HG02571 (cell line): ENCODE data around the gene NUCKS1.

Source experiments
- ATAC-seq: cut with Tn5 transposase; IDR thresholded peaks from one replicate; pipeline ENCODE4 v1.9.1; 2021; ENCODE audit warnings: mild to moderate bottlenecking, moderate library complexity; ENCODE audit not compliant: unreplicated experiment

The NUCKS1 gene

DNA sequence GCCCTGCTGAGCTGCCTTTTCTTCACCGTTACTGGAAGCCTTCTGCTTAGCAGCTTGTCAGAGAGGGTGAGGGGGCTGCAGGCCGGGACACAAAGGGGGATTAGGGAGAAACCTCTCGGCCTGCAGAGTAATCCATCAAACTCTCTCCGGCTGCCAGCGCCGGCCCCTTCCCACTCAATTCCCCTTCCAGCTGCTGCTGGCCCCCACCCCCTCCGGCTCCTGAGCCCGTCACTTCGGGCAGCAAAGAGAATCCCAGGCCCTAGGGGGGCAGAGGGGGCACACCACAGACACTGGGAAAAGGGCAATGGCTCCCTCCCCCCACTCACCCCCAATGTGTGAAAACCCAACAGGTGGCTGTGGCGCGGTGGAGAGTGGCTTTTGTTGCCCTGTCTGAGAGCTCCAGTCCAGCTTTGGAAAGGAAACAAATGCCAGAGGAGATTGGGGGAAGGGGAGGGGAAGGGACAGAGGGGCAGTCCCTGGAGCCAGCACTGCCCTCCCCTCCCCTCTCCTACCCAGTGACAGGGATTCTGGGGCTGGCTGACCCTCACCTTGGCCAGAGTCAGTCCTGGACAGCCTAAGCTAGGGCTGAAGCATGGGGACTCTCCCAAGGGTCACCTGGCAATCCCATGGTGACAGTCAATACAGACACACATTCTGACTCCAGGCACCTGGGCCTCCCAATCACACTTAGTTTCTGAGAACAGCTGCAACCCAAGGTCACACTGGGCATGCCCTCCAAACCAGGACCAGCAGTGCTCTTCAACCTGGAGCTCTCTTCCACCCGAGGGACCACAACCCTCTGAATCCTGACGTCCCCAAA lies 79.2 kb downstream of the NUCKS1 start:
- ATAC-seq = no peak

DNA sequence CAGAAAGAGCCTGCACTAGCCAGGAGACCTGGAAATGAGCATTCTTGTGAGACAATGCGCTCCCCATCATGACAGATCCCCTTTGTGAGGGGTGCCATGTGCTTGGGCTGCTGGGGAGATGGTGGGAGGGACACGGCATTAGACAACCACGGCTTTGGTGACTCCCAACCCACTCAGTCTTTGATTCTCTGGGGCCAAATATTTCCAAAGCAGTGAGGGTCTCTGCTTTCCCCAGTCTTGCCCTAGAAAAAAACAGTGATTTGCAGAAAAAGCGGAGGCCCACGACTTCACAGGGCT lies 79.9 kb downstream of the NUCKS1 start:
- ATAC-seq = no peak

DNA sequence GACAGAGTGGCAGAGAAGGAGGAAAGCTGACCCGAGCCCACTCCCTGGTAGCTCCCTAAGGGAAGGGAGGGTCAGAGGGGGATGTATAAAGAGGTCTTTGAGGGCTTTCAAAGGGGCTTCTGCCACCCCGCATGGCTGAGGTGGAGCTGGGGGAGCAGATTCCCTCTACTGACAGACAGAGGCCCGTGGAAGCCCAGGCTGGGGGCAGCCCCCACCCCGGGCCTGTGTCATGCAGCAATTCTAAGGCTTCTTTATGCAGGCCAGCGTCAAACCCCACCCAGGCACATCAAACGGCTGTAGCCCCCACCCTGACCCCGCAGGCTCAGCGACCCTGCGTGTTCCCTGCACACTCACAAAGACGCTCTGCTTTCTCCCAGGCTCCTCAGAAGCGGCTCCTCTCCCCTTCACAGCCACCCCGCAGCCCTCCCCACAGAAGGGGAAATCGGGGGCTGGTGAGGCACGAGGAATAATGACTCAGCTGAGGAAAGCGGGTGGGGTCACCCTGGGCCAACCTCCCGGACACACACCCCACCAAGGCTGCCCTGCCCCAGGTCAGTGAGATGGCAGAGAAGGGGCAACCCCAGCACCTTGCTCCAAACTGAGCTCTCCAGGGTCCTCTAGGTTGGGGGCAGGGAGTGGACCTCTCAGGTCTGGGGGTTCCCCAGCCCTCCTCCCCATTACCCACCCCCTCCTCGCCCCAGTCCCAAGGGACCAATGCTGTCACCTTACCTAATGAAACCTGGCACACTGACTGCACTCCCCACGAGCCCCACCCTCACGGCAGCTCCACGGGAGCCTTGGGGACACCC lies 80.4 kb downstream of the NUCKS1 start:
- peak; percentile 37 for ATAC-seq

- no peak for ATAC-seq
Measured at GRCh38 chr1:205668951-205669340, 81.0 kb downstream of the NUCKS1 start.

DNA sequence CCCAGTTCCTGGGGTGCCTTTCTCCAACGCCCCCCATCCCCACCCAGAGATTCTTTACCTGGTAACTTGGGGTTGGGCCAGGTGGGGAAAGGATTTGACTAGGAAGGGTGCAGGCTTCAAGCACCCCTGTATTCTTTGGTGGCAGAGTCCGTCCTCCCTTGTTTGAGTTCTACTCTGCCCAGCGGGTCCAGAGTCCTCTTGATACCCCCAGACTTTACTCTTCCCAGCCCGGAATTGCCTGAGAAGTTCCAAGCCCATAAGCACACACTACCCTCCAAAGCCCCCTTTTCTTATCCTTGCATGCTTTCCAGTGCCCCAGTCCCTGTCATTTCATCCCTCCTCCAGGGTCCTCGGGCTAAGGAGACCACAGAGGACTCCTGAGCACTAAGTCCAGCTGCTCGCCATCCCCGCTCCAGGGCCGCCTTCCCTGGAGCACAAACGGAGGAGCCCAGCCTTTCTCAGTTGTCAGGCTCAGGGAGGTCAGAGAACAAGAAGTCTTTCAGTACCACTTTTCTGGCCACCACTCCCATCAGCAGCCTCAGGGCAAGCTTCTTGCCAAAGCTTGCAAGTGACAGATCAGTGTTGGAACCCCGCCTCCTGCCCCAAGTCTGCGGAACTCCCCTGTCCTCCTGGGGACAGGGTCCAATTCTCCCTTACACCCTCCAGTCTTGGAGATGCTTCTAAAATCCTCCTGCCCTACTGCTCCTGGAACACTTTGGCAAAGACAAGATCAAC lies 81.9 kb downstream of the NUCKS1 start:
- no peak for ATAC-seq

GRCh38 chr1:205666372-205667166 lies 83.4 kb downstream of the NUCKS1 start:
- no peak for ATAC-seq

- no peak for ATAC-seq
Measured at GRCh38 chr1:205665201-205666045, 84.6 kb downstream of the NUCKS1 start.

DNA sequence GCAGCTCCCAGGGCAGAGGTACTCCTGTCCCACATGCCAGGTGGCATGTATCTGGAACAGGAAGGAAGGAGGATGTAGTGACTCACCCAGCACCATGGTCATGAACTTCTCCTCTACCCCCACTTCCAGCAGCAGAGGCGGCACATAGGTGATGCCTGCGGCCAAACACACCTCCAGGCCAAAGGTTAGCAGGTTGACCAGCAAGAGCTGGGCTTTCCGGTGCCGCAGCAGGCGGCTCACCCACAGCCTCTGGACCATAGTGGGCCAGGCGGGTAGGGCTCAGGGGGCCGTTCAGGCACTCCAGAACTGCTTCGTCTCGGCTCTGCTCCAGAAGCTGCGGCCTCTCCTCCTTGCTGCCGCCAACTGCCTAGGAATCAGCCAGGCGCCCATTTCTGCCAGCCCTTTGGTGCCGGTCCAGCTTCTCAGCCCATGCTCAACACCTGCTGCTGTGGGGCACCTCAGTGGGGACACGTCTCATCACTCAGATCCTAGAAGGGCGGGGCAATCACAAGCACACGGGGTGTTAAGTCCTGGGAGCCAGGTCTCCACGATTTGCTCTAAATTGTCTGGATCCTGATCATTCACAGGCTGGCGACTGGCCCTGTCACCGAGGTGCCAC lies 85.5 kb downstream of the NUCKS1 start:
- no peak for ATAC-seq

DNA sequence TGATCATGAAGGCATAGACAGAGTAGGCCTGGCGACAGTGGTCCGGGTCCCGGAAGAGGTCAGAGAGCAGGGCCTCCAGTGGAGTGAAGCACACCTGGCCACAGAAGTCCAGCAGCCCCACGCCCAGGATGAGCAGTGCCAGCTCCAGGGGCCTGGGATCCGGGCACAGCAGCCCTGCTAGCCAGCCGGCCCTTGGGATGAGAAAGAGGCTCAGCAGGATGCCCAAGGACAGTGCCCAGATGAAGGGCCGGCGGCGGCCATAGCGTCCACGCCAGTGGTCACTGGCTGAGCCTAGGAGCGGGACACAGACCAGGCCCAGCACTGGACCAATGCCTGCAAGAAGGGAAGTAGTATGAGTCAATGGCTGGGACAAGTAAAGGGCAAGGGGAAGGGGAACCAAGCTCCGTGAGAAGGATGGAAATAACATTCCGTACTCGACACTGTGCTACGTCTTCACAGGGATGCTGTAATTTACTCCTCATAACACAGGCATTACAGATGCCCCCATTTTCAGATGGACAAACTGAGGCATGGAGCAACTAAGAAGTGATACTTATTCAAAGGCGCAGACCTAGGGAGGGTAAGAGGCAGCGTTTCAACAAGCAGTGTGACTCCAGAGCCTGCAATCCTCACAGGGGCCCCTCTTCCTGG lies 86.6 kb downstream of the NUCKS1 start:
- no peak for ATAC-seq
